ENCODE results near the gene TTC34. TPM values are rescaled to one million over a fixed set of nuclear protein-coding genes. Genes with fewer than 3 reads are reported as not detected.

The TTC34 gene
- total RNA-seq, 1 donor from 2014 or later, result 1.4 TPM

DNA sequence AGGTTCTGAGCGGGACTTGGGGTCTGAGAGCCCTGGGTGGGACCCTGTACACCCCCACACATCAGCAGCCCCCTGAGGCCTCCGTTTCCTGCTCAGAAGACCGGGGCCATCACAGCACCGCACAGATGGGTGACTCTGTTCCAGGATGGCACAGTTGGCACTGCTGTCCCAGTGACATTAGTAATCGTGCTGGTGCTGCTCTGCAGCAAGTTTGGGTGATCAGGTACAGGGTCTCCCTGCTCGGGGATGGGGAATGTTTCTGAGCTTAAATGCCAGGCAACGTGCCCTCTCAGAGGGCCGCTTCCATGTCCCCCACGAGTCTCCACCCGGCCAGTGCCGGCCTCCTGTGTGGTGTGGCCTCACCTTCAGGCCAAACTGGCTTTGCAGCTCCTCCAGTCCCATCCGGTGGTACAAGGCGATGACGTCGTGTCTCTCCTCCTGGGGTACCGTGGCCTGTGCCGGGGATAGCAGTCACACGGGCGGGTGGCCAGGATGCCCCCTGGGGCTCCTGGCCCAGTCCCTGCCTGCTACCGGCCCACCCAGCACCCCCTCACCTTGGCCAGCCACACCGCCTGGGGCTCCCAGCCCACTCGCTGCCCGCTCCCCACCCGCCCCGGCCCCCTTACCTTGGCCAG, 197.9 kb downstream of the TTC34 start:
- no peak for DNase-seq (ENCODE audit: low spot score)

DNA sequence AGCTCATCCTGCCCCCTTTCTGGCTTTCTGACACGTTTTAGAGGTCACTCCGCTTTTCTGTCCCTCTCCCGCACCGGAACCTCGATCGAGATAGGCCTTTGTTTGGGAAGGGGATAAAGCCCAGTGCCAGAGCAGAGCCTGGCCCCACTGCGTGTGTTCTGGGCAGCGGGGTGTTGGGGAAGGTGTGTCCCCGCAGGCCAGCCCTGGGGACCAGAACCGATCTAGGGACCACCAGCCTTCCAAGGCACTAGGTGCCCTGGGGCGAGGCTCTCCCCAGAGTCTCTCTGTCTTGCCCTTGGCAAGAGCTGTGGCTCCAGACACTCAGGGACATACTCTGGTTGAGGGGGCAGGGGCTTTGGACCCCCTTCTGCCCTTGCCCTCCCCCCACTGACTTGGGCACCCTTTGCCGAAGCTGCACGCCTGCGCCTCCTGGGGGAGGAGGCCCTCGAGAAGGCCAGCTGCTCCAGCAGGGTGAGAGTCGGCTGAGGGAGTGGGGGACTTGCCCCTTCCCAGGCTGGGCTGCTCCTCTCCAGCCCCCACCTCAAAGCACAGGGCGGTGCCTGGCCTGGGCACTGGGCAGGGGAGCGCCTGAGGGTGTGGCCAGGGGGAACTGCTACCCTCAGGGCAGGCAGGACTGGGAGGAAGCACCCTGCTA, 198.5 kb downstream of the TTC34 start:
- DNase-seq (ENCODE audit: low spot score), result no peak

DNA sequence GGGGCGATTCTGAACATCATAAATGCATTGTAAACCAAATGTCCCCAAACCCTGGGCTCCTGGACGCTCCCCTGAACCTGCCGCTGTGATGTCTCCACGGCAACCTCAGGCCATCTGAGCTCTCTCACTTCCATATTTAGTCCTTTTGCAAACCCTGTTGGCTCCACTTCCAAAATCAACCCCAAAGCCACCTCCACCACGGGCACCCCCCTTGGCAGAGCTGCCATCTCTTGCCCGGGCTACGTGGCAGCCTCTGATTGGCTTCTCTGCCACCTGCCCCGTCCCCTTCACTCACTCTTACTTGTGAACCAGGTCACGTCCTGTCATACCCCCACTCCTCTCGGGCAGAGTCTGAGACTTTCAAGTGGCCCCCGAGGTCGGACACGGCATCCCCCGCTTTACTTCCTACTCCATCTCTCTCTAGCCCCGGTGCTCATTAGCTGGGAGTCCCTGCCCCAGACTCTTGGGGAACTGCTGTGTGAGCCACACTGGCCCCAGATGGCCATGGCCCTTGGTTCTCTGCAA, 199.1 kb downstream of the TTC34 start:
- DNase-seq (ENCODE audit: low spot score), result no peak

DNA sequence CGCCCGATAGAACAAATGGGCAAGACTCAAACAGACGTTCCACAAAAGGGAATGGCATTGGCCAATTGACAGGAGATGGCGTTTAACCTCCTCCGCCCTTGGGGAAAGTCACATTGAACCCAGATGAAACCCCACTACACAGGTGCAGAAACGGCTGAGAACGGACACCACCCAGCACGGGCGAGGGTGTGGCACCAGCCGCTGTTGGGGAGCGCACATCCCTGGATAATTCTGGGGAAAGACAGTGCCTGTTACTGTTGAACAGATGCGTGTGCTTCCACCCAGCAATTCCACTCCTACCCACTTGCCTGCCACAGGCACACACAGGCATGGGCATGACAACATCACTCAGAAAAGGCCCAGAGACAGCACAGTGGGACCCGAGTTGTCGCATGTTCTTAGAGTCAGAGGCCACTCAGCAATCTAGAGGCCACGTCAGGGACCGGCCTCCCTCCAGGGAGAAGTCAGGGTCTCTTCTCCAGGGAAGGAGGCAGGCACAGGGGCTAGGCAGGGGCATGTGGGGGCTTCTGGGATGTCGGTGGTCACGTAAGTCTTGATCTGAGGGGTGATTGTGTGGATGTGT, 199.7 kb downstream of the TTC34 start:
- DNase-seq (ENCODE audit: low spot score), result no peak

DNA sequence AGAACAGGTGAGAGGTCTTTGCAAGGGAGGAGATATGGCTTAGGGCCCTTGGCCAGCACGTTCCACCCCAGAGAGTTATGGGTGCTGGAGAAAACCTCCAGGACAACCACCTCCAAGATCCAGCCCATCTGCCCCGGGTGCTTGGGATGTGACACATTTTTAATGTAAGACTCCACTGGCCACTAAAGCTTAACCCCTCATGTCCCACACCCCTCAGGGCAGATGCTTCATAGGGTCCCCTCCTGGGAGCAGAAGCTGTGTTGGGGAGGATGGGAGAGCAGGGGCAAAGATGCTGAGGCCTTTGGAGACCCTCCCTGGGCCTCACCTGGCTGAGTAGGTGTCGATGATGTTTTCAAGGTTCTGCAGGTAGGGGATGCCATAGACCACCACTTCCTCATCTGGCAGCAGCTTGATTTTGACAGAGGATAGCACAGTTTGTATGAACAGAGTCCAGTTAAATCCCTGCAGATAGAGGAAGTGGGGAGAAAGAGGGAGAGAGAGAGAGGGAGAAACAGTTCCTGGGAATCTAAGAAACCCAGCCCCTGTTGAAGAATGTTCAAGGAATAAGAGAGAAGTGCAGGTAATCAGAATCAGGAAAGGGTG, 203.1 kb downstream of the TTC34 start:
- no peak for DNase-seq (ENCODE audit: low spot score)

DNA sequence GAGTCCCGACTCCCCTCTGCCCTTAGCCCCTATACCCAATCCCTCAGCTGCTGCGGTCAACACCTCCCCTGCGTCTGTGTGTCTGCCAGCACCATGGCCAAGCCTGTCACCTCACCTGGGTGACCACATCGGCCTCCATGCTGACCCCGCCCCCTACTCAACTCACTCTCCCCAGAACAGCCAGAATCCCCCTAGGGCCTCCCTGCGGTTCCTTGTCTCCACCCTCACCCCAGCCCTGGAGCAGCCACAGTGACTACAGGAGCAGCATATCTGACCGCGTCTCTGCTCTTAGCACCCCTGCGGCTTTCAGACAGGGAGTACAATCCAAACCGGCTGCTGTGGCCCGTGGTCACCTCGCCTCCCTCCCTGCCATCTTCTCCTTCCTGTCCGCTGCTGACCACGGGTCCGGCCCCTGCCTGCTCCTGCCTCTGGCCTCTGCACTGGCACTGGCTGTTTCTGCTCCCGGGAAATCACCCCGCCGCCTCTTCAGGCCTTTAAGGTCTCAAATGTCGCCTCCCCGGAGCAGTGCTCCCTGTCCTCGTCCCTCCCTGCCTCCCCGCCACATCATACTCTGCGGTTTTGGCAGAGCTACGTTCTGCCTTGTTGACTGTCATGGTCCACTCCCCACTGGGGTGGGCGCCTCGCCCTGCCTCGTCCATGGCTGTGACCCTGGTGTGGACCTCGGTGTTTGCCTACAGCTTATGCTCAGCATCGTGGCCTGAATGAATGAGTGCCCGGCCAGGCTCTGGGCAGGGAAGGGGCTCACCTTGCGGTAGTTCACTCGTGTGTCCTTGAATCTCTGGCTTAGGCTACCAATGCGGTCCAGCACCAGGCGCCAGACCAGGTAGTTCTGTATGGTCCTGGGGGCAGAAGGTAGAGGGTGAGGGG, 203.8 kb downstream of the TTC34 start:
- no peak for DNase-seq (ENCODE audit: low spot score)

DNA sequence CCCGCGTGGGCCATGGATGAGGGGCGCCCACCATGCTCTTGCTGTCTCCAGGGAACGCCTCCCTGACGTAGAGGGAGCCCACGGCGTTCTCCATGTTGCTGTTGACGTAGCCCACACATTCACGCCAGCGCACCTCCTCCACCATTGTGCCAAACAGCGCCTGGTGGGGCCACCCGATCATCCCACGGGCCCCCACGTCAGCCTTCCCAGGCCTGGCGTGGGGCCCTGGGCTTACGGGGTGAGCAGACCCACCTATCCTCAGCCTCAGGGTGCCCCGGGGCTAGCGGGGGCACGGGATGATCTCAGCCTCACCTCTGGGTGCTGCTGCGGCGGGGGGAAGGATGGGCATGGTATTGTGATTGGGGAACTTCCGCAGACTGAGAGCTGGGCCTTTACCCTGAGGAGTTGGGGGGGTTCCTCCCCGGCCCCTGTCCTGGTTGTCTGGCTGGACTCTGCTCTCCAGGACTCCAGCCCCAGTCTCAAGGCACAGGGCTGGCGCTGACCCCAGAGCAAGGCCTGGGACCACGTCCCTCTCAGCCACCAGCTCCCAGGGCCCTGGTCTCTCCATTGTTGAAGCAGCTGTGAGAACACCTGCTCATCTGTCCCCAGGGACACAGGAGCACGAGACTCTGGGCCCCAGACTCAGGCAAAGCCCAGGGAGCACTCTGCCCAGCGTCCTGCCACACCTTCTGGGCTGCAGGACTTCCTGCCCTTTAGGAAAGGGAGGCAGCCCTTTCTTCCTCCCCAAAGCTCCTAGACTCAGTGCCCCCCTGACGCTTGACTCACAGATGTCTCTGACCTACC, 204.8 kb downstream of the TTC34 start:
- no peak for DNase-seq (ENCODE audit: low spot score)

DNA sequence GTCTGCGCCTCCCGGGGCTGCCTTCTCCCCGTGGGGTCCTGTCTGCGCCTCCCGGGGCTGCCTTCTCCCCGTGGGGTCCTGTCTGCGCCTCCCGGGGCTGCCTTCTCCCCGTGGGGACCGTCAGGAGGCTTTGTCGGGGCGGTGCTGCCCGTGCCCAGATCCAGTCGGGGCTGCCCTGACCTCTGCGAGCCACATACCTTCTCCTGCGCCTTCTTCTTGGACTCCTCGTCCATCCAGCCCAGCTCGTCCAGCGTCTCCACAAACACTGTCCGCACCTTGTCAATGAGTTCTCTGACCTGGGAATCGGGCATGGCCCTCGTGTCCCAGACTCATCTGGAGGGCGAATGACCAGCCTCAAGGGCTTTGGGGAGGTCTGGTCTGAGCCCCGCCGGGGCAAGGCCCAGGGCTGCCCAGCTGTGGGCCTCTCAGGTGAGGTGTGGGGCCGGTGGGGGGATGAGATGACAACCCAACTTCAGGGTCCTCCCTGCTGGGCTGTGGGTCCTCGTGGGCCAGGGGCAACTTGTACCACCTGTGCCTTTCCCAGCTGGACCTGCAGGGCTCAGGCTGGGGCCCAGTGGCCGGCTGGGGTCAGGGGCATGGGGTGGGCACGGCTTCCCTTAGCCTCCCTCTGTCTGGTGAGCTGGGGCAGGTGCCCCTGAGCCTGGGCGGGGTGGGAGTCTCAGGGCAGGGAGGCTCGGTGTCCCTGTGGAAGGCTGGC, 205.5 kb downstream of the TTC34 start:
- no peak for DNase-seq (ENCODE audit: low spot score)

DNA sequence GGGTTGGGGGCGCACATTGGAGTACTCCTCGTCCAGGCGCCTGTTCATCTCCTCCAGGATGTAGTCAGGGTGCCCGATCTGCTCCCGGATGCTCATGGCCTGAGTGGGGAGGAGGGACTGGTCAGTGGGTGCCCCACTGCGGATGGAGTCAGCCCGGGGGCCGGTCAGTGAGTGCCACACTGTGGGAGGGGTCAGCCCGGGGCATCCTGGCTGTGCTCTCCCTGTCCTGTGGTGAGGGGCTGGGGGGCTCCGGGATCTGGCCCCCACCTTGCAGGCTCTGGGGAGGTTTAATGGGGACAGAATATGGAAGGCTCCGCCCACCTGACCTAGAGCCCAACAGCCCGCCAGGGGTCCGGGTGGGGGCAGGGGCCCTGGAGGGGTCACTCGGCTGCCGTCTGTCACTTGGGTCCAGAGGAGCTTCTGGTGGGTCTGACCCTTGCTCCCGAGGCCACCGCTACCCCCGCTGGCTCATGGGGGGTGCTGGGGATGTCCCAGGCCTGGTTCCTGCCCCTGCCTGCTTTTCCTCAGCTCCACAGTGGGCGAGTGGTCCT, 206.2 kb downstream of the TTC34 start:
- no peak for DNase-seq (ENCODE audit: low spot score)

DNA sequence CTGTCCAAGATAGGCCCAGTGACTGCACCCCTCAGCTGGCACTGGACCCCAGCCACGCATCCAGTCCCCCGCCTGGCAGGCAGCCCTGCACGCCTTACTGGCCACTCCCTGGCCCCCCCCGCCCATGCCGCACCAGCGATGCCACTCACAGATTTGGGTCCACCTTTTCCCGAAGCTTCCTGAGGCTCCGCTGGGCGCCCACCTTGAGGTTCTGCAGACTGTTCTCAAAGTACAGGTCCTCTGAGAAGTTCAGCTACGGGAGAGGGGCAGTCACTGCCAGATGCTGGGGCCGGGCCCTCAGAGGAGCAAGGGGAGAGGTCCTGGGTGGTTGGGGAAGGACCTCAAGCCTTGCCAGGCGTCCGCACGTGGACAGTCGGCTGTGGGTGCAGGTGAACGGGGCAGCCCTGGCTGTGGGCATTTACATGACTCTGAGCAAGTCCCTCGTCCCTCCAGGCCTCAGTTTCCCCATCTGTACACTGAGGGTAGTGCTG, 206.8 kb downstream of the TTC34 start:
- DNase-seq (ENCODE audit: low spot score), result no peak

DNA sequence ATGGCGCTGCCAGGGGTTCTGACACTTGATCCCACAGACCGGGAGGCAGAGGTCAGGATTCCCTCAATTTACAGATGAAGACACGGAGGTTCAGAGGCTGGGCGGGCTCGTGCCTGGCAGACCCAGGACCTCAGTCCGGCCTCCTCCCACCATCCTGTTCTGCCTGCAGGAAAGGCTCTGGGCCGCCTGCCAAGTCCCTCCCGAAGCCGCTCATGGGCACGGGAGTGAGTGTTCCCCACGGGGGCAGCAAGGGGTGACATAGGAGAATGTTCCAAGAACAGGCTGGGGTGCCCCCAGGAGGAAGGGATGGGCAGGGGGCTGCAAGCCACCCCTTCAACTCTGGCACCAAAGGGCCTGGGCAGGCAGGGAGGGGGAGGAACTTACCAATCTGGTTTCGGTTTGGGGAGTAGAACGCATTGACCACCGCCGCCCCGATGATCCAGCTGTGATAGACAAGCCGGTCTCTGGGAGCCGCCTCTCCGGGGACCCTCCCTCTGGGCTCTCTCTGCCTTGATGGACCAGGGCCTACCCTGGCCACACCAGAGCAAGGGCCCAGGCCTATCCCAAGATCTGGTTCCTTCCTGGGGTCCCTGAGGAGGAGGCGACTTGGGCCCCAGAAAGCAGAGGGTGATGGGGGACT, 207.4 kb downstream of the TTC34 start:
- DNase-seq (ENCODE audit: low spot score), result peak; percentile 53

DNA sequence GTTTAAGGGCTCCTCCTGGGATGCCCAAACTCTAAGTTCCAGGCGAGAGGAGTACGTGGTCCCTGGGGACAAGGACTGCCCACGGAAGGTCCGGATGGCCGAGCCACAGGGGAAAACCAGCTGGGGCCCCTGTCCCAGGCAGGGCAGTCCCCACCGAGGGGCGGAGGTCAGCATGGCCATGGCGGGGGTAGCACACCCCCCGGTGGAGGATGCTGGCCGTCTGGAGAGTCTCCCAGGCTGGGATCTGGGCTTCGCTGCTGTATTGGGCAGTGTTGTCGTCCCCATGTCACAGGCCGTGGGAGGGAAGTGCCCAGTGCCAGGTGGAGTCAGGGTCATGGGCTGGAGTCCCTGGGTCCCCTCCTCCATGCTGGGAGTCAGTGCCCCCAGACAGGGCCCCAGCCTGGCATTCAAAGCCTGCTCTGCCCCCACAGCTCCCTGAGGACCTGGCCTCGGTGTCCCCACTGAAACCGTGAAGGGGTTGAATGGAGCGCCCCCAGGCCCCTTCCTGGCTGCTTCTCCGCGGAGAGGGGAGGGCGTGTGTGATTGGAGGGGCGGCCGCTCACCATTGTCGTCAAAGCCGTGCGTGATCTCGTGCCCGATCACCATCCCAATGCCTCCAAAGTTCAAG, 208.1 kb downstream of the TTC34 start:
- no peak for DNase-seq (ENCODE audit: low spot score)

DNA sequence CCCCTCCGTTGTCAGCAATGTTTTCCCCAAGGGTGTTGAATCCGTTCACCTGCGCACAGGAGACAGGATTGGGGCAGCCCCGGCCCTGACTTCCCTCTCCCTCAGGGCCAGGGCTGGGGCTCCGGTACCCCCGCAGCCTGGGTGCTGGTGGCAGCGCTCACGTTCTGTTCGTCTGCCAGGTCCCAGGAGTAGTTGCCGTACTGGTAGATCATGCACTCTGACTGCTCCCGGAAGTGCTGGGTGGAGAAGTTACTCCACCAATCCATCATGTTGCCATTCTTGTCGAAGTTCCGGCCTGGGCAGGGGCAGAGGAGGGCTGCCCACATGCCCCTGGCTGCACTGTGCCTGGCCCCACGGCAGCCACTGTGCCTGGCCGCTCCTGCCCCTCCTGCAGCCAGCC, 208.8 kb downstream of the TTC34 start:
- DNase-seq (ENCODE audit: low spot score), result peak; percentile 46

DNA sequence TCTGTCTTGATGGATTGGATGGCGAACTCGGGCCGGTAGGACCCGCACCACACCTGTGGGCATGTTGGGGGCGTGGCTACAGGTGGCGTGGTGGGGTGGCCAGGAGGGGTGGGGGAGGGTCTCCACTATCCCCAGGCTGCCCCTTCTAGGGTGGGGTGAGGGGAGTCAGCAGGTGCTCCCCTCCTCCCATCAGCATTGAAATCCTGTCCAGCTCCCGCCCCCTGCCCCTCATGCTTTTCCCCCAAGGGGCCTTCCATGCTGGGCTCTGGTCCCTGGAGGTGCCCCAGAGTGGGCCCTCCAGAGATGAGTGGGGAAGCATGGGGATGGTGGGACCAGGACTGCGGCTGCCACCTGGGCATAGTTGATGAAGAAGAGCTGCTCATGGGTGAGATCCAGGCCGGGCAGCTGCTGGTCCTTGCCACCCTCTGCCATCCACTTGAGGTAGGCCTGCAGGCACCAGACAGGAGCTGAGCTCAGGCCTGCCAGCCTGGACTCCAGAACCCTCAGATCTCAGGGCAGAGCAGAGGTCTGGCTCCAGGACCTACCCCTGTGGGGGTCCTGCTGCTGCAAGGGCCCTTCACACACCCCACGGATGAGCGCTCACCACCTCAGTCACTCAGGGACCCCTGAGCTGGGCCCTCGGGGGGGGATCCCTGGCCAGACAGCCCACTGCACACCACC, 209.8 kb downstream of the TTC34 start:
- DNase-seq (ENCODE audit: low spot score), result no peak

DNA sequence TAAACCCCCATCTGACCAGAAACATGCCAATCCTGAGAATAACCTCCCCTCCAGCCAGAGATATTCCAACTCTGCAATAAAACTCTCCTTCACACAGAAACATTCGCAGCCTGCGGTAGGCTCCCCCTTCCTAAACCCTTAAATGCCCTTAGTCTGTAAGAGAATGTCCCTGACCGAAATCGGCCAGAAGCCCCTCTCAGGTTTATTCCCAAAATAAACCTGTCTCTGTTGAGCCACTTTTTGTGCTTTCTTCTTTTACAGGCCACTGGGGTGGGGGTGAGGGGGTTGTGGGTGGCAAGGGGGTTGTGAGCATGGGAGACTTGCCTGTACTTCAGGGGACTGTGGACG, 210.3 kb downstream of the TTC34 start:
- no peak for DNase-seq (ENCODE audit: low spot score)

DNA sequence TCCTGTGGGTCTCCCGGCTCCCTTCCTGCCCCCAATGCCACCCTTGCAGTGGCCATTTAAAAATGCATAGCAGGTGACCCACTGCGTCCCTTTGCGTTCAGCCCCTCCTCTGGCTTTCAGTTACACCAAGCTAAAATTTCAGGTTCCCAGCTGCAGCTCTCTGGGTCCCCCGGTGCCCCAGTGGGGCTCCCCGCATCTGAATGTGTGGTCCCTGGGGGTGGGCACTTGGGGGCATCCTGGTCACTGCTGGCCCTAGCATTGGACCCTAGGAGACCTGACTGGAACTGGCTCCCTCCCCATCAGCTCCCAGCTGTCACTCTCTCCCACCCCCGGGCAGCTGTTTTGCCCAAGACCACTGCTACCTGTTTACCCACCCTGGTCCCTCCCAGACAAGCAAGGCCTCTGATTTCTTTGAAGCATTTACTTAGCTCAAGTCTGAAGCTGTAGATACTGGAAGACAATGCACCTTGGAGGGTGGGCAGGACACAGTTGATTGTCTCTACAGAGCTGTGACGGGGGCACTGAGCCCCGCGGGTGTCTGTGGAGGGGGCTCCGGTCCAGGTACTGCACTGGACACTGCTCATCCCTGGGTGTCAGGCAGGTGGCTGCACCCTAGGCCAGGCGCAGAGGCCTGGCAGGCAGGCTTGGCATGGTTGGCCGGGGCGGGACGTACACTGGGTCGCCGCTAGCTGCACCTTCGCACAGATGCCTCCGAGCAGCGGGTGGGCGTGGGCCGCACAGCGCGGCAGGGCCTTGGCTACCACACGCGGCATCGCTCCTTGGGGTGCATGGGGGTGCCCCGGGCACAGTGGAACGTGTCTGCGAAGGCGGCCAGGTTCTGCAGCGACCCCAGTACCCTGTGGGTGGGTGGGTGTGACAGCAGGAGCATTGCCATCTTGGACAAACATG, 211.0 kb downstream of the TTC34 start:
- no peak for DNase-seq (ENCODE audit: low spot score)

Measured in mucosa of gallbladder (tissue), 1 donor.